Ishikawa (cell line): ENCODE measurements around the gene FUNDC2.

Source experiments
- CEBPB ChIP-seq: IDR thresholded peaks from 2 replicates; pipeline ENCODE4 v1.6.1; 2012
- CREB1 ChIP-seq: IDR thresholded peaks from 2 replicates; pipeline ENCODE4 v1.6.1; 2012; ENCODE audit warnings: low read depth
- EP300 ChIP-seq: IDR thresholded peaks from 2 replicates; pipeline ENCODE4 v1.6.1; 2012; ENCODE audit warnings: borderline replicate concordance
- FOXM1 ChIP-seq: IDR thresholded peaks from 2 replicates; pipeline ENCODE4 v1.6.1; 2012; ENCODE audit warnings: low read depth, borderline replicate concordance
- MAX ChIP-seq: IDR thresholded peaks from 2 replicates; pipeline ENCODE4 v1.6.1; 2012
- REST ChIP-seq: IDR thresholded peaks from 2 replicates; pipeline ENCODE4 v1.6.1; 2012; ENCODE audit warnings: low read depth, mild to moderate bottlenecking
- TAF1 ChIP-seq: IDR thresholded peaks from 2 replicates; pipeline ENCODE4 v1.6.1; 2012; ENCODE audit warnings: low read depth, mild to moderate bottlenecking
- YY1 ChIP-seq: IDR thresholded peaks from 2 replicates; pipeline ENCODE4 v1.6.1; 2012; ENCODE audit warnings: low read depth
- ZBTB7A ChIP-seq: IDR thresholded peaks from 2 replicates; pipeline ENCODE4 v1.6.1; 2012; ENCODE audit warnings: low read depth

GRCh38 chrX:155068165-155068564, 41.5 kb downstream of the FUNDC2 start:
- TF ChIP-seq REST (no peak), EP300 (no peak), MAX (no peak), TAF1 (no peak), CEBPB (no peak), YY1 (no peak), FOXM1 (no peak), ZBTB7A (no peak), CREB1 (no peak)
